Naive thymus-derived CD8-positive, alpha-beta T cell (primary cell): ENCODE results near the gene SLC25A13. TPM values are rescaled to one million over a fixed set of nuclear protein-coding genes. Genes with fewer than 3 reads are reported as not detected.

Source experiments
- ATAC-seq, 2 donors: fragments of 150-1000 bp; cut with Tn5 transposase in 1 of 2; sonication (Bioruptor Pico), chemical (Tn5 transposase) in 1 of 2; 1 replicate in 1 of 2; 2 replicates in 1 of 2; pipeline ENCODE4 v1.10.0; 2021; ENCODE audit warnings: mild to moderate bottlenecking in 2 of 2, moderate library complexity in 2 of 2
- POLR2A ChIA-PET: fragments of 350-600 bp; sonication (Branson Sonifier 250); formaldehyde crosslinking; loops from one replicate; lab custom pipeline; 2021; ENCODE audit warnings: antibody characterized with exemption; lab: Charles Lee
- DNase-seq, 10 donors: peaks; one replicate each; pipeline versions ENCODE4 v3.0.0 to v3.0.0-alpha.2; 2020 to 2022
- H3K27ac Mint-ChIP-seq, 10 donors: one replicate each; pipeline ENCODE4 v1.8.0; 2020 to 2022; ENCODE audit warnings: mild to moderate bottlenecking in 10 of 10, mixed read lengths in 10 of 10, moderate library complexity in 4 of 10, inconsistent platforms in 1 of 10
- H3K27me3 Mint-ChIP-seq, 5 donors: one replicate each; pipeline ENCODE4 v1.8.0; 2021 to 2022; ENCODE audit warnings: mixed read lengths in 5 of 5
- H3K36me3 Mint-ChIP-seq, 3 donors: one replicate each; pipeline ENCODE4 v1.8.0; 2020 to 2022; ENCODE audit warnings: mixed read lengths in 3 of 3, mild to moderate bottlenecking in 2 of 3, inconsistent platforms in 1 of 3
- H3K4me1 Mint-ChIP-seq, 4 donors: one replicate each; pipeline ENCODE4 v1.8.0; 2021 to 2022; ENCODE audit warnings: mixed read lengths in 4 of 4
- H3K4me3 Mint-ChIP-seq, 10 donors: one replicate each; pipeline ENCODE4 v1.8.0; 2020 to 2022; ENCODE audit warnings: mild to moderate bottlenecking in 10 of 10, mixed read lengths in 10 of 10, moderate library complexity in 6 of 10, inconsistent platforms in 1 of 10
- H3K9me3 Mint-ChIP-seq, 9 donors: one replicate each; pipeline ENCODE4 v1.8.0; 2020 to 2022; ENCODE audit warnings: mixed read lengths in 9 of 9, mild to moderate bottlenecking in 3 of 9, inconsistent platforms in 1 of 9, moderate library complexity in 1 of 9
- polyA plus RNA-seq, 3 donors: library from polyadenylated mRNA; unstranded; fragments of 300-500 nt; fragmentation: Illumina TruSeq; gene quantifications; one replicate each; pipeline ENCODE4 v1.2.3, GENCODE V29; 2021
- total RNA-seq, 8 experiments: library from RNA in 2 of 8; stranded (reverse) in 2 of 8; gene quantifications; one replicate each; pipeline ENCODE4 v1.2.3 and lab custom pipeline; 2021 to 2026

Gene SLC25A13
- total and polyA plus RNA-seq, 5 experiments from 2014 or later, result 3.1 to 12.1 (median 5.8) TPM

- no peak overlapping the region for H3K4me3 Mint-ChIP-seq
- no peaks in the 10 kb centered on the region for H3K27me3 Mint-ChIP-seq
- POLR2A ChIA-PET, result no interaction called here
- H3K4me1 Mint-ChIP-seq, result no peaks in the 10 kb centered on the region
- no peak for DNase-seq
- peaks cover 0 to 19% (median 12%) of the 10 kb centered on the region in 3 donors for H3K36me3 Mint-ChIP-seq
- no peak overlapping the region for H3K27ac Mint-ChIP-seq
- ATAC-seq, result no peak
- H3K9me3 Mint-ChIP-seq, result no peaks in the 10 kb centered on the region
These were observed 116.2 kb downstream of the SLC25A13 start for GRCh38 chr7:96205665-96206064.

GRCh38 chr7:96204601-96205000 is 117.3 kb downstream of the SLC25A13 start:
- Mint-ChIP-seq H3K9me3 (no peaks in the 10 kb centered on the region), H3K4me1 (no peaks in the 10 kb centered on the region), H3K4me3 (no peak overlapping the region), H3K27ac (no peak overlapping the region), H3K27me3 (no peaks in the 10 kb centered on the region), H3K36me3 (peaks cover 0 to 19% (median 12%) of the 10 kb centered on the region in 3 donors)
- no peak for ATAC-seq
- POLR2A ChIA-PET, result no interaction called here
- DNase-seq, result no peak

GRCh38 chr7:96203786-96204185 is 118.1 kb downstream of the SLC25A13 start:
- no peaks in the 10 kb centered on the region for H3K9me3 Mint-ChIP-seq
- no peaks in the 10 kb centered on the region for H3K27me3 Mint-ChIP-seq
- no peak for DNase-seq
- POLR2A ChIA-PET, result no interaction called here
- ATAC-seq, result no peak
- no peaks in the 10 kb centered on the region for H3K4me1 Mint-ChIP-seq
- no peak overlapping the region for H3K27ac Mint-ChIP-seq
- peaks cover 0 to 15% (median 12%) of the 10 kb centered on the region in 3 donors for H3K36me3 Mint-ChIP-seq
- no peak overlapping the region for H3K4me3 Mint-ChIP-seq

- POLR2A ChIA-PET, result no interaction called here
- Mint-ChIP-seq H3K27me3 (no peaks in the 10 kb centered on the region), H3K27ac (no peak overlapping the region), H3K36me3 (peaks cover 0 to 7% (median 2%) of the 10 kb centered on the region in 3 donors), H3K4me1 (peaks cover 0 to 2% (median 0%) of the 10 kb centered on the region in 4 donors), H3K4me3 (no peak overlapping the region), H3K9me3 (no peaks in the 10 kb centered on the region)
- DNase-seq (no peak), ATAC-seq (no peak)
These were observed 119.8 kb downstream of the SLC25A13 start for GRCh38 chr7:96202102-96202501.

DNA sequence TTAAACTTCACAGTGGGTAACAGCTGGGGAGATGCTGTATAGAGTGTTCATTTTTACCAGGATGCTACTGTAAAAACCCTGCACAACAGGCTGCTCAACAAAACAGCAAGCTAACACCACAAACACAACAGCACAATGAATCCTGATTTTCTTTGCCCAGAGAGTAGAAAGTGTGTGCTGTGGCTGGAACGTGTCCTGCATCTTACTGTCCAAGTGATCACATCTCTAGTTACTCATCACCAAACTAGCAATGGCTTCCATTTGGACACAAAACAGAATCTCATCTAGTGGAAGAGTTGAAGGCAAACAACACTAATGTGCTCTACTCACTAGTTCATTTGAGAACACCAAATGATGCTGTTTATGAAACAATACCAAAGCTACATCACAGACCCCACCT is 121.2 kb downstream of the SLC25A13 start:
- Mint-ChIP-seq H3K9me3 (no peaks in the 10 kb centered on the region), H3K4me3 (no peak overlapping the region), H3K36me3 (peaks cover 0 to 5% (median 2%) of the 10 kb centered on the region in 3 donors), H3K27ac (no peak overlapping the region), H3K4me1 (peaks cover 0 to 2% (median 0%) of the 10 kb centered on the region in 4 donors), H3K27me3 (no peaks in the 10 kb centered on the region)
- DNase-seq (no peak), ATAC-seq (no peak)
- POLR2A ChIA-PET, result no interaction called here

DNA sequence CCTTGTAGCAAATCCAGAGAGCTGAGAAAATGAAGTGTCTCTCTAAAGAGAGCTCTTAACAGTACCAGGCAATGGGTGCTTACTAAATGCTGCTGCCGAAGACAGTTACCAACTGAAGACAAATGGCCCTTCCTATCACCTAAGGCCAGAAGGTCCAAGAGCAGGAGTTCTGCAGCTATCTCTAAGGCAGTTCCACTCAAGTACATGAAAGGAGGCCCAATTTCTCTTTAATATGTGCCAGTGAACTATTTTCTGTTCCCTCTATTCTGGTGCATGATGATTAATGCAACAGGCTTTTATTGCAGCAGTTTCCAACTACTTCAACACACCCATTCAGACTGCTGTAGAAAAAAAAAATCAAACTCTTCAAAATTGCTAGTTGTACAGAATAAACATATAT is 122.5 kb downstream of the SLC25A13 start:
- no peak for ATAC-seq
- no peak overlapping the region for H3K27ac Mint-ChIP-seq
- H3K9me3 Mint-ChIP-seq, result no peaks in the 10 kb centered on the region
- H3K4me3 Mint-ChIP-seq, result no peak overlapping the region
- H3K36me3 Mint-ChIP-seq, result peaks cover 0 to 7% (median 0%) of the 10 kb centered on the region in 3 donors
- POLR2A ChIA-PET, result no interaction called here
- H3K4me1 Mint-ChIP-seq, result peaks cover 0 to 3% (median 0%) of the 10 kb centered on the region in 4 donors
- DNase-seq, result no peak
- no peaks in the 10 kb centered on the region for H3K27me3 Mint-ChIP-seq

DNA sequence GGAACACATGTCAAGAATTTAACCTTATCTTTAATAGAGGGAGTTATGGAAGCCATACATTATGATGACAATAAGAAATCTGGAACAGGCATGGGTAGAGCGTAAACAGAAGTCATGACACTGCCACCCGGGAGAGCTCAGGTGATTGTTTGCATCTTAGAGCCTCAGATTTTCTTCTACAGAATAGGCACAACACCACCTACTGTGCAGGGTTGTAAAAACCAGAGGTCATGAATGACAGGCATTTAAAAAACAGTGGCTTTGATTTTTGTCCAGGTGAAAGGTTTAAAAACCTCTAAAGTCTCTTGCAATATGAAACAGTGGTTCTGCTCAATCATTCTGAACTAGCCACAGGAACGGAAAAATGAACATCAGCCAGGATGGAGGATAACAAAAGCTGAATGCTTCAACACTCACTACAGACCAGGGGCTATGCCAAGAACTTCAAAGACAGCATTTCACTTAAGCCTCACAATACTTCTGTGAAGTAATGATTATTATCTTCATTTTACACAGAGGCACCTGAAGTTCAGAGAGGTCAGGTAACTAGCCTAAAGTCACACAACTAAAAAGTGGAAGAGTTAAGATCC is 123.8 kb downstream of the SLC25A13 start:
- peaks cover 0 to 3% (median 0%) of the 10 kb centered on the region in 4 donors for H3K4me1 Mint-ChIP-seq
- ATAC-seq, result no peak
- H3K36me3 Mint-ChIP-seq, result peaks cover 0 to 8% (median 7%) of the 10 kb centered on the region in 3 donors
- no peak for DNase-seq
- no peaks in the 10 kb centered on the region for H3K9me3 Mint-ChIP-seq
- H3K4me3 Mint-ChIP-seq, result no peak overlapping the region
- POLR2A ChIA-PET, result no interaction called here
- no peak overlapping the region for H3K27ac Mint-ChIP-seq
- H3K27me3 Mint-ChIP-seq, result no peaks in the 10 kb centered on the region

- no peak overlapping the region for H3K4me3 Mint-ChIP-seq
- no peak overlapping the region for H3K27ac Mint-ChIP-seq
- H3K36me3 Mint-ChIP-seq, result peaks cover 0 to 21% (median 20%) of the 10 kb centered on the region in 3 donors
- H3K27me3 Mint-ChIP-seq, result no peaks in the 10 kb centered on the region
- peaks cover 0 to 3% (median 0%) of the 10 kb centered on the region in 4 donors for H3K4me1 Mint-ChIP-seq
- DNase-seq, result no peak
- no peaks in the 10 kb centered on the region for H3K9me3 Mint-ChIP-seq
- no peak for ATAC-seq
- POLR2A ChIA-PET, result no interaction called here
These were observed 125.2 kb downstream of the SLC25A13 start for GRCh38 chr7:96196676-96197075.

DNA sequence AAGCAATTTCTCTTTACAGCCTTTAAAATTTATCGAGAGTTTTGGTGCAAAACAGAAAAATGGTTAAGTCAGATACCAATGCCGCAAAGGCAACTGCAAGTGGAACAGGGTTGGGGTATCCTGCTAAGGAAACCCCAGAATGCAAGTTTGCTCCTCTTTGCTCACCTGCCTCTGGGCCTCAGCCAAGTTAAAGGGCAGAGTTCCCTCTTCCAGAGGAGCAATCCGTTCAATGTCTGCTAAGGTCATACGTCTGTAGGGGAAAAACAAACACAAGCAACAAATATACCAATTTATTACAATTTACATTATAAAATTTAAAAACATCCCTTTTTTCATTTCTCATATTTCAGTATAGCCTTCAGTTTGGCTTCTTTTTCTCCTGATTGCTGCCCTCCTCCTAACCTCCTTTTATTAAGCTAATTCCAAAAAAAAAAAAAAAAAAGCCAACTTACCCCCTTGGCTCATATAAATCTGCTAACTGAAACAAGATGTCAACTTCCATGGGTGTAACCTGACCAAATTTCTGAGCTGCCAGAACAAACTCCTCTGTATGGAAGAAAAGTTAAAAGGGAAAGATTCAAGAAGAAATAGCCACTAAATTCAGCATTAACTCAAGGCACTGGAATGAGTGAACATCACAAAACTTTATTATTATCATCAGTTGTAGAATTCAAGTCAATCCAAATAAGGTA is 132.6 kb downstream of the SLC25A13 start:
- no peaks in the 10 kb centered on the region for H3K9me3 Mint-ChIP-seq
- H3K27ac Mint-ChIP-seq, result no peak overlapping the region
- H3K4me3 Mint-ChIP-seq, result no peak overlapping the region
- DNase-seq (no peak), ATAC-seq (no peak)
- H3K27me3 Mint-ChIP-seq, result no peaks in the 10 kb centered on the region
- peaks cover 5 to 53% (median 34%) of the 10 kb centered on the region in 3 donors for H3K36me3 Mint-ChIP-seq
- POLR2A ChIA-PET, result no interaction called here
- peaks cover 0 to 2% (median 0%) of the 10 kb centered on the region in 4 donors for H3K4me1 Mint-ChIP-seq

GRCh38 chr7:96188591-96188991 is 133.3 kb downstream of the SLC25A13 start:
- no peak for DNase-seq
- Mint-ChIP-seq H3K27ac (no peak overlapping the region), H3K4me3 (no peak overlapping the region), H3K27me3 (no peaks in the 10 kb centered on the region), H3K4me1 (peaks cover 0 to 2% (median 0%) of the 10 kb centered on the region in 4 donors), H3K9me3 (no peaks in the 10 kb centered on the region), H3K36me3 (peaks cover 5 to 55% (median 39%) of the 10 kb centered on the region in 3 donors)
- POLR2A ChIA-PET, result no interaction called here
- ATAC-seq, result no peak

DNA sequence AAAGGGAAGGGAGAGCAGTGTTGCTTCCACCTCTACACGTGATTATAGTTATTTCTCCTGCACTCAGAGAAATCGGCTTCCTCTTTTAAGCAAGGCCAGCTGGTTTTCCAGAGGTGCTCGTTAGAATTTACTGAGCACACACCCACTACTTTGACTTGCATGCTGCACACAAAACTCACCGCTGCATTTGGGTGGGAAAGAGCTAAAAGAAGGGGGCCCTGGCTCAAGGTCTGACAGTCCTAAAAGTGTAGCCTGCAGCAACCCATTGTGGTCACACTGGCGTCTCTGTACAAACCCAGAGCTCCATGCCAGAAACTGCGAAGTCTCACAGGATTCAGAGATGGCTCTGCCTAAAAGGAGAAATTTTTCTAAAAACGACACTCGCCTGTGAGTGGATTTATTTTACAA is 133.7 kb downstream of the SLC25A13 start:
- ATAC-seq (no peak), DNase-seq (no peak)
- POLR2A ChIA-PET, result no interaction called here
- H3K4me1 Mint-ChIP-seq, result peaks cover 0 to 2% (median 0%) of the 10 kb centered on the region in 4 donors
- no peak overlapping the region for H3K27ac Mint-ChIP-seq
- peaks cover 5 to 55% (median 42%) of the 10 kb centered on the region in 3 donors for H3K36me3 Mint-ChIP-seq
- H3K4me3 Mint-ChIP-seq, result no peak overlapping the region
- H3K27me3 Mint-ChIP-seq, result no peaks in the 10 kb centered on the region
- H3K9me3 Mint-ChIP-seq, result no peaks in the 10 kb centered on the region

- Mint-ChIP-seq H3K36me3 (peaks cover 5 to 58% (median 41%) of the 10 kb centered on the region in 3 donors), H3K4me1 (peaks cover 0 to 2% (median 0%) of the 10 kb centered on the region in 4 donors), H3K27ac (peak overlapping the region in 1 of 10 donors; percentile 54), H3K9me3 (no peaks in the 10 kb centered on the region), H3K4me3 (no peak overlapping the region), H3K27me3 (no peaks in the 10 kb centered on the region)
- POLR2A ChIA-PET, result no interaction called here
- DNase-seq (no peak), ATAC-seq (no peak)
These were observed 134.2 kb downstream of the SLC25A13 start for GRCh38 chr7:96187735-96188134.

DNA sequence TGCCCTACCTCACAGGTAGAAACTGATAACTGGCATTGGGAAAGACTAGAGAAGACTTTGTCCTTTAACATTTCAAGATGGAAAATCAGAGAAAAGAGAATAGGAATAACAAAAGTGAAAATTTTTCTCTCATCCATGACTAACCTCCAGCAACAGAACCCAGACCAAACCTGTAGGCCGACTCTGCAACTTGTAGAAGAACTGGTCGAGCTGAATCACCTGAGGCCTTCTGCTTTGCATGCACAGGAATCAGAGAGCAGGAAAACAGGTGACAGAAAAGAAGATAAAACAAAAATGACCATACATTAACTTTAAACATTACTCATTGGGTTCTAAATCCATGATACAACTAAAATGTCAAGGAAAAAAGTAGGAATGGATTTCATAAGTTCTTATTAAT is 137.1 kb downstream of the SLC25A13 start:
- POLR2A ChIA-PET, result no interaction called here
- H3K9me3 Mint-ChIP-seq, result no peaks in the 10 kb centered on the region
- no peak overlapping the region for H3K4me3 Mint-ChIP-seq
- ATAC-seq, result no peak
- peaks cover 0 to 2% (median 0%) of the 10 kb centered on the region in 4 donors for H3K4me1 Mint-ChIP-seq
- DNase-seq, result no peak
- H3K27ac Mint-ChIP-seq, result no peak overlapping the region
- H3K36me3 Mint-ChIP-seq, result peaks cover 4 to 48% (median 24%) of the 10 kb centered on the region in 3 donors
- no peaks in the 10 kb centered on the region for H3K27me3 Mint-ChIP-seq
